CD4-positive, alpha-beta T cell treated with Interleukin-6 at 100 ng/mL for 8 hours (primary cell): Measurements from ENCODE around the gene TXNDC2.

Experiments
- DNase-seq: peaks from one replicate; pipeline ENCODE4 v3.0.0-alpha.2; 2020; ENCODE audit warnings: mixed read lengths, low spot score

The TXNDC2 gene

DNA sequence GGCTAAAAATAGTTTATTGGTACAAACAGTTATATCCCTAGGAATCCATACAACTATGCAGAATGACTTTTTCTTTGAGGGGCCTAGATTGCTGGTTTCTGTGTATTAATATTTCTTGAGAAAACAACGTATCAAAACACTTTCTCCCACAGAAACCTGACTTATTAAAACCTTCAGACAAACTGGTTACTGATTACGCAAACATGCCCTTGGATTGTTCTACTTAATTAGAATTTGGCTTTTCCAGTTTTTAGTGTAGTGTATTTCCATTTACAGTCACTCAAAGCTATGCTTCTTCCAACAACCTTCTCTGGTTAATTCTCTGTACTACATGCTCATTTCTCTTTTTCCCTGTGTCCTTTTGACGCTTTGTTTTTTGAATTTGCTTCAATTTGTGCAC lies 48.1 kb downstream of the TXNDC2 start:
- DNase-seq, result no peak

DNA sequence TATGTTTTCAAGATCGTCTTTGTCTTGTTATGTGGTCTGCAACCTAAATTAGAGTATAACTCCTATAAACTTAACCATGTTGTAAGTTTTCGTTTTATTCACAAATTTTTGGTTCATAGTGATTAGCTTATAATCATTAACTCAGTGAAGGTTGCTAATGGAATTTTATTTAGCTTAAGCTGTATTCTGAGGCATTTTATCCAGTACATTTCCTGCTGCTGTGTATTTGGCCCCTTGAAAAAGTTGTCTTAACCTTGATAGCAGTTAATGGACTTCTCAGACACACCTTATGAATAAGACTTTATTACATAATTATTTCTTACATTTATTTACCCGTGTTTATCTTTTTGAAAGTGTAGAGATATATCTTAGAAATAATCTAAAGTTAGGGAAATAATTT lies 48.5 kb downstream of the TXNDC2 start:
- DNase-seq, result no peak
